ENCODE results near the gene MROH2B.

The MROH2B gene

GRCh38 chr5:41012318-41012717, 58.8 kb downstream of the MROH2B start:
- no peak for DNase-seq

DNA sequence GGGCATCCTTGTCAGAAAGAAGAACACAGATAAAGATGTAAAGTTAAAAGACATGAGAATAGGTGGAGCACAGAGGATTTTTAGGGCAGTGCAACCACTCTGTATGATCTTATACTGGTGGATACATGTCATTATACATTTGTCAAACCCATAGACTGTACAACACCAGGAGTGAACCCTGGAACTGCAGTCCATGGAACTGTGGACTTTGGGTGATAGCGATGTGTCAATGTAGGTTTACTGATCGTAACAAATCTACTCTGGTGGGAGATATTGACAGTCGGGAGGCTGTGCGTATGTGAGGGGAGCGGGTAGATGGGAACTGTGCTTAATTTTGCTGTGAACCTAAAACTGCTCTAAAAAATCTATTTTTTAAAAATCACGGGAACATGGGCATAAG, 60.6 kb downstream of the MROH2B start:
- DNase-seq = no peak

DNA sequence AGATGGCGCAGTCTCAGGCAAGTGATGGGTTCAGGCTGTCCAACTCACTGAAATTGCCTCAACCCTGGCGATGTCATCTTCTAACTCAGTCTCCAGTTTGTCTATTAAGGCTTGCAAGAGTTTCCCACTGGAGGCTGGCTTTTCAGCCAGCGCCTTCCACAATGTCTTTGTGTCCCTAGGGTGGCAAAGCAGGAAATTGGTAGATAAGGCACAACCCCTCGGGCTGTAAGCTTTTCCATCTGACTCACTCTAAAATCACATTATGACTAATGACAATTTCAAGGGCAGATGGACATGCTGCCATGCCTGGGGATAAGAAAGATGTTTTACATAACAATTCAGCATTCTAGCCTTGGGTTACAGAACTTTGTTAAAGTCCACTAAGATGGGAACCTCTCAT, 61.9 kb downstream of the MROH2B start:
- DNase-seq = no peak

DNA sequence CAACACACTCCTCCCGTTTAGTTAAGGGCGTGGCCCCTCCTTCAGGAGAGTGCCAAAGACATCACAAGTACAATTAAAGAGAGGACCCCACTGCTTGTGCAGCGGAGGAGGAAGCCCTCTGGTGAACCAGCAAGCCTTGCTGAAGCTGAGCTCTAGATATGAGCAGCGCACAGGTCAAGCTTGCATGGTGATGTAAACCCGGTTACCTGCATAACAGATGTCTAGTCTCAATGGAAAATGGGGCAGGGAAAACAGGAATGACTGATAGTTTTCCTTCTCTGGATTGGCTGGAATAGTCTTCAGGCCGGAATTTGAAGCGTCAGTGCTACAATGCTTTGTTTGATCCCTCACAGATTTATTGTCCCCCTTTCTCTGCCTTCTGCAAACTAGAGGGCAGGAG, 66.2 kb downstream of the MROH2B start:
- DNase-seq = no peak

GRCh38 chr5:41003670-41004376, 67.3 kb downstream of the MROH2B start:
- DNase-seq = no peak

DNA sequence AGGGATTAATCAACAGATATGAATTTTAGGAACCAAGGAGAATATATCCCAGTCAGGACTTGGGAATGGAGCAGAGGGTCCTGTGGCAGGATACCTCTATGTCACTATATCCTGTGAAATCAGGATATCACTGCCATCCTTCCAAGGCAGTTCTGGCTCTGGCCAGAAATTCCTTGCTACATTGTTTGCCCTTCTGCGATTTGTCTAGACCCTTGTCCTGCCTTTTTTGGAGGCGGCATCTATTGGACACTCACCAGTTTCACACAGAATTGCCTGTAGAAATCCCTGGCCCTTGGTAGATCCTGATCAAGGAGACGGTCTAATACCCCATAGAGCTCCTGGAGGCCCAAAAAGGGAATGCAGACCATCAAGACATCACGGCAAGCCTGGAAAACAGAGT, 71.2 kb downstream of the MROH2B start:
- no peak for DNase-seq

- DNase-seq = no peak
Measured at GRCh38 chr5:40999142-40999541, 72.0 kb downstream of the MROH2B start.

- no peak for DNase-seq
Measured at GRCh38 chr5:40995801-40996586, 75.1 kb downstream of the MROH2B start.

DNA sequence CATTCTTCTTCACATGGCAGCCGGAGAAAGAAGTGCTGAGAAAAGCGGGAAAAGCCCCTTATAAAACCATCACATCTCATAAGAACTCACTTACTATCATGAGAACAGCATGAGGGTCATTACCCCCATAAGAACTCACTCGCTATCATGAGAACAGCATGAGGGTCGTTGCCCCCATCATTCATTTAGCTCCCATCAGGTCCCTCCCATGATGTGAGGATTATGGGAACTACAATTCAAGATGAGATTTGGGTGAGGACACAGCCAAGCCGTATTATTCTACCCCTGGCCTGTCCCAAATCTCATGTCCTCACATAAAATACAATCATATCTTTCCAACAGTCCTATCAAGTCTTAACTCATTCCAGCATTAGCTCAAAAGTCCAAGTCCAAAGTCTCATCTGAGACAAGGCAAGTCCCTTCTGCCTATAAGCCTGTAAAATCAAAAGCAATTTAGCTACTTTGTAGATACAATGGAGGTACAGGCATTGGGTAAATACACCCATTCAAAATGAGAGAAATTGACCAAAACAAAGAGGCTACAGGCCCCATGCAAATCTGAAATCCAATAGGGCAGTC, 79.1 kb downstream of the MROH2B start:
- no peak for DNase-seq

DNA sequence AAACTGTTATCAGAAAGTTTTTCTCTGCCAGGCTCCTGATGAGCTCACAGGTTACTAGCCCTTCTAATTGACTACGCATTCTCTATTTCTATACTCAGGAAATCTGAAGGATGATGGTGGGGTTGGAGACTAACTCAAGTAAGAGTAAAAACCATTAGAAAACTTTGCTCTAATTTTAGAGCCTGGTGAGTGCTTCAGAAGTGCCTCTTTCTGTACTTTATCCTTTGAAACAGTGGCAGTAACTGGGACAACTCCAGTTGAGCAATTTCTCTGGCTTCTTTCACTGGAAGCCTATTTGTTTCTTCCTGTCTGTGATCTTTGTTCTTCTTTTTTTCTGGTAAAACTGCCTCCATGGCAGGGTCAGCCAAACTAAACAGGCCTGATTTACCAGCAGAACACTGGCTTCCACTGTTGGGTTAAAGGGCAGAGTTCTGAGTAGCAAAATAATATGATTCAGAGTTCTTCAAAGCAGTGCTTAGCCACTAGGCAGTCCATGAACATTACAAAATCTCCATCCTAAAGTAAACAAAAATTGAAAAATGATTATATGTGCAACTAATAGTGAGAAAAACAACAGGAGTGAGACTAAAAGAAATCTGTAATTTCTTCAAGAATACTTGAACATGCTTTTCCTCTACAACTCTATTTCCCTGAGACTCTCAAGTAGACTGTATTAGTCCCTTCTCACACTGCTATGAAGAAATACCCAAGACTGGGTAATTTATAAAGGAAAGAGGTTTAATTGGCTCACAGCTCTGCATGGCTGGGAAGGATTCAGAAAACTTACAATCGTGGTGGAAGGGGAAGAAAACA, 79.8 kb downstream of the MROH2B start:
- no peak for DNase-seq

DNA sequence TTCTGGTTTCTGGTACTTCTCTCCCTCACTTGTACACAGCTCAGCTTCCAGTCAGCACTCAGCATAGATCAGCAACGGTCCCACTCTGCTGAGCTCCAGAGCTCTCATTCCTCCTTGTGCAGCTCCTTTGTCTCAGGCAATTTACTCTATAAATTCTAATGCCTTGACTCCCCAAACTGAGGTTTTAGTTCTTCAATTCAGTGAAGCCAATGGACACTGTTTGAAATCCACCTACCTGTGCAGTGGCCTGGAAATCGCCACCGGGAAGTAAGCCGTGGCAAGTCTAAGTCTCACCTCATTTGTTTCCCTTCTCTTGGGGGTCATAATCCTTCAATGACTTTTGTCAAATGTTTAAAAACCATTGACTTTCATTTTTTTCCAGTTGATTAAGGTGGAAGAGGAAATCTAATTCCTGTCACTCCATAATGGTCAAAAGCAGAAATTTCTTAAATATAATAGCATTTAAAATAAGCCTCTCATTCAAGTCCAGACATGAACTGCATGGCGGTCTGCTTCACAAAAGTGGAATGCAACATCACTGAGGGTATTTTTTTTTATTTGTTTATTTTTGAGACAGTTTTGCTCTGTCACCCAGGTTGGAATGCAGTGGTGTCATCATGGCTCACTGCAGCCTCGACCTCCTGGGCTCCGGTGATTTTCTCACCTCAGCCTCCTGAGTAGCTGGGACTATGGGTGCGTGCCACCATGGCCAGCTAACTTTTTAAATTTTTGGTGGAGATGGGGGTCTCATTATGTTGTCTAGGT, 82.2 kb downstream of the MROH2B start:
- no peak for DNase-seq

GRCh38 chr5:40987349-40987748, 83.8 kb downstream of the MROH2B start:
- no peak for DNase-seq

DNA sequence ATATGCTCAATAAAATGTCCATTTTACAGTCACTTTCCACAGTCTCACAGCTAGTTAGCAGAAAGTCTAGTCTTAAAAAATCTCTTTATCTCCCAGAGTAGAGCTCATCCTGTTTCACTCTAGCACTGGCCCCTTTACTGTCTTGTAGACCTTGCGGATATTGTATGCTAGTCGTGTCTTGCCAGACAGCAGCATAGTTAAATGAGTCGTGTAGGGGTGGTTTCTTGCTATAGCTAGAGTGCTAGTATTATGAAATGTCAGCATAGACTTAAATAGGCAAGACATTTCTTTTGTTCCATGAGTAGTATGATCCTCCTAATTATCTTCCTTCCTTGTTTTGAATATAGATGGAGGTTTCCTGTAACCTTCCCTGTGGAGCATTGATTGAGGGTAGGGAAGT, 84.5 kb downstream of the MROH2B start:
- no peak for DNase-seq

- DNase-seq = no peak
Measured at GRCh38 chr5:40985501-40985900, 85.6 kb downstream of the MROH2B start.

- DNase-seq = no peak
Measured at GRCh38 chr5:40984884-40985283, 86.3 kb downstream of the MROH2B start.

GRCh38 chr5:40983781-40984180, 87.4 kb downstream of the MROH2B start:
- DNase-seq = no peak

GRCh38 chr5:40981420-40981819, 89.7 kb downstream of the MROH2B start:
- no peak for DNase-seq

- no peak for DNase-seq
Measured at GRCh38 chr5:40976836-40977235, 94.3 kb downstream of the MROH2B start.

GRCh38 chr5:40976041-40976440, 95.1 kb downstream of the MROH2B start:
- DNase-seq = no peak

GRCh38 chr5:40973364-40974004, 97.7 kb downstream of the MROH2B start:
- DNase-seq = no peak

- no peak for DNase-seq
Measured at GRCh38 chr5:40972434-40972833, 98.7 kb downstream of the MROH2B start.
